ENCODE results near the gene IFT25. TPM values are rescaled to one million over a fixed set of nuclear protein-coding genes. Genes with fewer than 3 reads are reported as not detected.

IFT25 gene
- total and polyA plus RNA-seq, 2 donors (not counting 1 experiment from before 2014, with no cell fraction given): 27.6 to 37.6 TPM

DNA sequence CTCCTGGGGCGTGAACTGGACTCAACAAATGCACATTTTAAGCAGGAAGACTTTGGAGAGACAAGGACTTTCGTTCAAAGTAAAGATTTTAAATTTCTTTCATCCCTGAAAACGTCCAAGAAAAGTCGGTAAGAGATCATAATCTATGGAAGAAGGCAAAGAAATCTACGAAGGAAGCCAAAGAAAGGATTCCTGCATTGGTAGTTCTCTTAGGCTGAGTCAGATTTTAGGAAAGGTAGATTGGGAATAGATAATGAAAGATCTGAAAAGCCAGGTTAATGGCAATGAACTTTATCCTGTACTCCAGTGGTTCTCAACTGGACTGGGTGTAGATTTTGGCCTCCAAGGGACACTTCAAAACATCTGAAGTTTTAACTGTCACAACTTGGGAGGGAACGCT is 2.4 kb downstream of the IFT25 start:
- no peak overlapping the region for H3K4me2 ChIP-seq (ENCODE audit: extremely low read depth, insufficient read depth, low read length)
- TF ChIP-seq CTCF (conservative IDR thresholded peaks at IDR 0.05 in 1 of 2, IDR thresholded peaks at IDR 0.05 in 1 of 2; ENCODE audit: low read depth in 1 of 2, low read length in 2 of 2) (no peak), EZH2 (IDR thresholded peaks at IDR 0.05; ENCODE audit: low read length, missing control alignments) (no peak)
- no peaks in the 10 kb centered on the region for H3K4me1 ChIP-seq (ENCODE audit: control insufficient read depth, extremely low read depth, insufficient read depth, low read length)
- H3K4me3 ChIP-seq (replicated peaks in 1 of 4; ENCODE audit: control extremely low read depth in 1 of 4, insufficient read depth in 1 of 4, low read depth in 3 of 4, low read length in 4 of 4): no peak overlapping the region
- no peaks in the 10 kb centered on the region for H3K27me3 ChIP-seq (ENCODE audit: control insufficient read depth, insufficient read depth, low read length)
- H2AFZ ChIP-seq (ENCODE audit: low read length): no peak overlapping the region
- no peak overlapping the region for H3K9ac ChIP-seq (ENCODE audit: insufficient read depth, low read length)
- peaks cover 30% of the 10 kb centered on the region for H3K79me2 ChIP-seq (ENCODE audit: control insufficient read depth, insufficient read depth, low read length)
- H3K27ac ChIP-seq (ENCODE audit: insufficient read depth, low read length): no peak overlapping the region
- no peak for DNase-seq (ENCODE audit: low read depth in 2 of 2)
- H3K36me3 ChIP-seq (ENCODE audit: control insufficient read depth, insufficient read depth, low read length): no peaks in the 10 kb centered on the region
- H4K20me1 ChIP-seq (ENCODE audit: control insufficient read depth, extremely low read depth, insufficient read depth, low read length): no peaks in the 10 kb centered on the region
- no peaks in the 10 kb centered on the region for H3K9me3 ChIP-seq (ENCODE audit: control insufficient read depth, insufficient read depth, low read depth, low read length)

DNA sequence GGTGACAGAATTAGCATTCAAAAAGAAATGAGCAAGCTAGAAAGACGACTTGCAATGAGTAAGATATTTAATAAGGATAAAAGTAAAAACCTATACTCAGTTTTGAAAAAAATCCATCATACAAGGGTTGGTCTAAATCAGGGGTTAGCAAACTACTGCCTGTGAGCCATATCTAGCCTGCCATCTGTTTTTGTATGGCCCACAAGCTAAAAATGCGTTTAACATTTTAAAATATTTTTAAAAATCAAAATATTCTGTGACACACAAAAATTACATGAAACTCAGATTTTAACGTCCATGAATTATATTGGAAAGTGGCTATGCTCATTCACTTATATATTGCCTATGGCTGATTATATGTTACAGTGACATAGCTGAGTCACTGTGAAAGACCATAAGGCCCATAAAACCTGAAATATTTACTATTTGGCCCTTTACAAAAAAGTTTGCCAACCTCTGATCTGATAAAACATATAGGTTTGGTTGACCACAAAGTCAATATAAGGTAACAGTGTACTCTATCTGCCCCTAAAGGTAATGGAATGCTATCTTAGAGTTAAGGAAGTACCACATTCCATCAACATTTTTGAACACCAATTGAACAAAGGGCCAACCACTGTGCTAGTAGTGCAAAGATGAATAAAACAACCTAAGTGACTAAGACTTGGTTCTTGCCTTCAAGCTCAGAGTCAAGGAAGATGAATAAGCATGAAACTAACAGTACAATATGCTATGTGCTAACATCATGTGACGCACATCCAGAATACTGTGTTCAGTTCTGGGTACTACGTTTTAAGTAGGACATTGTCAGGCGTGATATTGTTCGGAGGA is 3.2 kb downstream of the IFT25 start:
- no peak overlapping the region for H3K27ac ChIP-seq (ENCODE audit: insufficient read depth, low read length)
- H3K4me1 ChIP-seq (ENCODE audit: control insufficient read depth, extremely low read depth, insufficient read depth, low read length): no peaks in the 10 kb centered on the region
- no peak overlapping the region for H3K9ac ChIP-seq (ENCODE audit: insufficient read depth, low read length)
- no peak for DNase-seq (ENCODE audit: low read depth in 2 of 2)
- H3K27me3 ChIP-seq (ENCODE audit: control insufficient read depth, insufficient read depth, low read length): no peaks in the 10 kb centered on the region
- no peaks in the 10 kb centered on the region for H3K9me3 ChIP-seq (ENCODE audit: control insufficient read depth, insufficient read depth, low read depth, low read length)
- TF ChIP-seq EZH2 (IDR thresholded peaks at IDR 0.05; ENCODE audit: low read length, missing control alignments) (no peak), CTCF (conservative IDR thresholded peaks at IDR 0.05 in 1 of 2, IDR thresholded peaks at IDR 0.05 in 1 of 2; ENCODE audit: low read depth in 1 of 2, low read length in 2 of 2) (no peak)
- no peak overlapping the region for H2AFZ ChIP-seq (ENCODE audit: low read length)
- no peaks in the 10 kb centered on the region for H4K20me1 ChIP-seq (ENCODE audit: control insufficient read depth, extremely low read depth, insufficient read depth, low read length)
- H3K36me3 ChIP-seq (ENCODE audit: control insufficient read depth, insufficient read depth, low read length): no peaks in the 10 kb centered on the region
- H3K79me2 ChIP-seq (ENCODE audit: control insufficient read depth, insufficient read depth, low read length): peaks cover 23% of the 10 kb centered on the region
- no peak overlapping the region for H3K4me2 ChIP-seq (ENCODE audit: extremely low read depth, insufficient read depth, low read length)
- H3K4me3 ChIP-seq (replicated peaks in 1 of 4; ENCODE audit: control extremely low read depth in 1 of 4, insufficient read depth in 1 of 4, low read depth in 3 of 4, low read length in 4 of 4): no peak overlapping the region

DNA sequence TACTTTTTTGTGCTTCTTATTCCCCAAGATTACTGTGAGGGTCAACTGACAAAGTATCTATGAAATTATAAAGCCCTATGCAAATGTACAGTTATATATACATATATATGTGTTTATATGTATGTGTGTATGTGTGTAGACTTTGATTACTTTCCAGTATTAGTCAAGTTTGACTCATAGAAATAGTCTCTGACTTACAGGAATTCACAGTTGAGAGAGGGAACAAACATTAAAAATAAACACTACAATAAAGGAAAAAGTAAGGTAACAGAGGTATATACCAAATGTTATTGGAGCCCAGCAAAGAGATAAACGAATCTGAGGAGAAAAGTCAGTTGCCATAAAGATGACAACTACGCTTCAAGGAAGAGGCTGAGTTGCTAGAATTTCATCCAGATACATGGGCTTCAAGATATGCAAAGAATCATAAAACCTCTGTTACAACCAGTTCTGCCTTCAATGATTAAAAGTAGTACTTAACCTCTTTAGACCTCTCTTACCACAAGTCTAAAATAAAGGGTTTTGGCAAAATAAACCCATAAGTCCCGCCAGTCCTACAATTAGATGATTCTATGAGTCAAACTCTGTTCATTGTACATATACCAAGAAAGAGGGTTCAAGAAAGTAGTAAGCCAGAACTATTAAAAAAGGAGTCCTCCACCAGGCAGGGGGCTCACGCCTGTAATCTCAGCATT is 7.2 kb downstream of the IFT25 start:
- no peak overlapping the region for H3K4me3 ChIP-seq (replicated peaks in 1 of 4; ENCODE audit: control extremely low read depth in 1 of 4, insufficient read depth in 1 of 4, low read depth in 3 of 4, low read length in 4 of 4)
- no peaks in the 10 kb centered on the region for H3K4me1 ChIP-seq (ENCODE audit: control insufficient read depth, extremely low read depth, insufficient read depth, low read length)
- H3K27me3 ChIP-seq (ENCODE audit: control insufficient read depth, insufficient read depth, low read length): no peaks in the 10 kb centered on the region
- H3K4me2 ChIP-seq (ENCODE audit: extremely low read depth, insufficient read depth, low read length): peak overlapping the region; percentile 15
- no peaks in the 10 kb centered on the region for H4K20me1 ChIP-seq (ENCODE audit: control insufficient read depth, extremely low read depth, insufficient read depth, low read length)
- TF ChIP-seq CTCF (conservative IDR thresholded peaks at IDR 0.05 in 1 of 2, IDR thresholded peaks at IDR 0.05 in 1 of 2; ENCODE audit: low read depth in 1 of 2, low read length in 2 of 2): no peak
- peak; percentile 79 to 80 for DNase-seq (ENCODE audit: low read depth in 2 of 2)
- H3K9ac ChIP-seq (ENCODE audit: insufficient read depth, low read length): no peak overlapping the region
- peaks cover 6% of the 10 kb centered on the region for H3K79me2 ChIP-seq (ENCODE audit: control insufficient read depth, insufficient read depth, low read length)
- H3K9me3 ChIP-seq (ENCODE audit: control insufficient read depth, insufficient read depth, low read depth, low read length): no peaks in the 10 kb centered on the region
- H3K27ac ChIP-seq (ENCODE audit: insufficient read depth, low read length): no peak overlapping the region
- H3K36me3 ChIP-seq (ENCODE audit: control insufficient read depth, insufficient read depth, low read length): no peaks in the 10 kb centered on the region
- no peak overlapping the region for H2AFZ ChIP-seq (ENCODE audit: low read length)
